HG03354 (cell line): ENCODE data around the gene UAP1L1.
A peak's percentile ranks its signal among the peaks of the same experiment; 100 is the strongest.

Experiments
- ATAC-seq: cut with Tn5 transposase; IDR thresholded peaks from one replicate; pipeline ENCODE4 v1.9.1; 2021; ENCODE audit warnings: mild to moderate bottlenecking; ENCODE audit not compliant: unreplicated experiment, poor library complexity, severe bottlenecking

UAP1L1 gene

GRCh38 chr9:137069508-137070091 is 7.7 kb upstream of the UAP1L1 start:
- ATAC-seq, result peak; percentile 16

DNA sequence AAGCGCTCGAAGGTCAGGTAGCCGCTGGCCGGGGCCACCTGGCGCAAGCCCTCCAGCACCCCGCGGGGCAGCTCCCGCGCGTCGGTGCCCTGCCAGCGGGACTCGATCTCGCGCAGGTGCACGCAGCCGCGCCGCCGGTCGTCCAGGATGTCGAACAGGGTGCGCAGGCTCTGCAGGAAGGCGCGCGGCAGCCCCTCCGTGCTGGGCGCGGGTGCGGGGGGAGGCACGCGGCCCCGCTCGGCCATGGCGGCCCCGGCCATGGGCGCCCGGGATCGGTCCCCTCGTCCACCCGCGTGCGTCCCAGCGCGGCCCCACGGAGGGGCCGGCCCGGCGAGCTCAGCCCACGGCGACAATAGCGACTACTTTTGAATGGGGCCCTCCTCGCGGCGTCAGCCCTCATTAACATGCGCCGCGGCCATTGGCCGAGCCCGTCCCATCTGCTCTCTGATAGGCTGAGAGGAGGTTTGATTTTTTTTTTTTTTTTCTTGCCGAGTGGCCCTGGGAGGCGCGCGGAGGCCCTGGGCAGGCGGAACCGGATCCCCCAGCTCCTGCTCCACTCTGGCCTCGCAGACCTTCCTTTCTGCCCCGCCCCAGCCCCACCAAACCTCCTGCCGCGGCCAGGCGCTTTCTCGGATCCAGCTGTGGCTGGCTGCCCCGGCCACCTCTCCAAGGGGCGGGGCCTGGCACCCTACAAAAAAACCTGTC is 7.0 kb upstream of the UAP1L1 start, which contains the start of gene SAPCD2:
Gene SAPCD2 (minus strand): TSS at position 357 of the 705 bp plus-strand sequence. CDS start 97 bp downstream, at position 260.
- peak; percentile 75 for ATAC-seq

DNA sequence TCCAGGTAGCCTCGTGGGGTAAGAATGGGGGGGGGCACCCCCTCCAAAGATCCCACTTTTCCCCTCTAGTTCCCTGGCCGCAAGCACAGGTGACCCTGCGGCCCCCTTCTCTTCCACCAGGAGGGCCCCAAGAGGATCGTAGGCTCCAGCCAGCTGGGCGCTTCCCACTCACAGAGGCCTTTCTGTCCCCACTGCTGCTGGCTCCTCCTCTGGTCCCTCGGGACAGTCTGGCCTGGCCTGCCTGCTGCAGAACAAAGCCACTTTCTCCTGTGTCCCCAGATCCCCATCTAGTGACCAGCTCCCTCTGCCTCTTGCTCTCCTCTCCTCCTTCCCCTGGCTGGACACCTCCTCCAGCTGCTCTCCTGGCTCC is 6.4 kb upstream of the UAP1L1 start:
- peak; percentile 10 for ATAC-seq

DNA sequence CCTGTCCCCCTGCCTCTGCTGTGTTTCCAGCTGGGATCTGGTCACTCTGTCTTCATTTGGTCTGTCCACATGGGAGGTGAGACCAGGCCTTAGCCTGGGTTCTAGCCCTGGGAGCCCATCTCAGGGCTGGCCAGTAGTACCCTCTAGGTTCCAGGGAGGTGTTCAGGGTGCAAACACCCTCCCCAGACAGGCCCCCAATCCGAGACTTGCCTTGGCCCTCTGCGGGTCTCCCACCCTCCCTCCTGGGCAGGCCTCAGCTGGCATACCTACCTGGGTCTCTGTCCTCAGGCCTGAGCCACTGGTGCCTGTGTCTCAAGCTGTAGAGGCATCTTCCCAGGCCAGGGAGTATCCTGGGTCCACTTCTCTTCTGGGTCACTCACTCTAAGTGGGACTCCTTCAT is 6.0 kb upstream of the UAP1L1 start:
- ATAC-seq, result no peak

GRCh38 chr9:137073992-137074399 is 3.3 kb upstream of the UAP1L1 start:
- no peak for ATAC-seq

DNA sequence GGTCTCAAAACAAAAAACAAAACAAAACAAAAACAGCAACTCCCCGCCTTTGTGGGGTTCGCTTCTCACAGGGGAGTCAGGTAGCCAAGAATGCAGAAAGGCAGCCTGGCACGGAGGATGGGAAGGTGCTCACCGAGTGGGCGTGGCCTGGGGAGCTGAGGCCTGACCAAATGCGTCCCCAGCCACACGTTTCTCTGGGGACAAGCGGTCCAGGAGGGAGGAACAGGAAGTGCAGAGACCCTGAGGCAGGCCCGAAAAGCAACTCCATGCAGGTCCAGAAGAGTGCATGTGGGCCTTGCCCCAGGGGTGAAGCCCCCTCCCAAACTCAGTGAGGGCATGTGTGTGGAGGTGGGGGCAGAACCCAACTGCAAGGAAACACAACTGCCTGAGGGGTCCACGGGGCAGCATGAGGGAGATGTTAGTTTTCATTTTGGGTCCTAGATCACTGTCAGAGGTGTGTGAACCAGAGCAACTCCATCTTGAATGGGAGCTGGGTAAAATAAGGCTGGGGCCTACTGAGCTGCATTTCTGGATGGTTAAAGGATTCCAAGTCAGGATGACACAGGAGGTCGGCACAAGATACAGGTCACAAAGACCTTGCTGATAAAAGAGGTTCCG is 2.6 kb upstream of the UAP1L1 start:
- no peak for ATAC-seq

DNA sequence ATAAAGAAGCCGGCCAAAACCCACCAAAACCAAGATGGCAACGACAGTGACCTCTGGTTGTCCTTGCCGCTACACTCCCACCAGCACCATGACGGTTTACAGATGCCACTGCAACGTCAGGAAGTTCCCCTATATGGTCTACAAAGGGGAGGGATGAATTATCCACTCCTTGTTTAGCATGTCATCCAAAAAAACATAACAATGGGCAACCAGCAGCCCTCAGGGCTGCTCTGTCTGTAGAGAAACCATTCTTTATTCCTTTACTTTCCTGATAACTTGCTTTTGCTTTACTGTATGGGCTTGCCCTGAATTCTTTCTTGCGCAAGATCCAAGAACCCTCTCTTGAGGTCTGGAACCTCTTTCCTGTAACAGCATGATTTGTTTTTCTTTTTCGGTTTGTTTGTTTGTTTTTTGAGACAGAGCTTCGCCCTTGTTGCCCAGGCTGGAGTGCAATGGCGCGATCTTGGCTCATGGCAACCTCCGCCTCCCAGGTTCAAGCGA is 2.0 kb upstream of the UAP1L1 start:
- ATAC-seq, result no peak

DNA sequence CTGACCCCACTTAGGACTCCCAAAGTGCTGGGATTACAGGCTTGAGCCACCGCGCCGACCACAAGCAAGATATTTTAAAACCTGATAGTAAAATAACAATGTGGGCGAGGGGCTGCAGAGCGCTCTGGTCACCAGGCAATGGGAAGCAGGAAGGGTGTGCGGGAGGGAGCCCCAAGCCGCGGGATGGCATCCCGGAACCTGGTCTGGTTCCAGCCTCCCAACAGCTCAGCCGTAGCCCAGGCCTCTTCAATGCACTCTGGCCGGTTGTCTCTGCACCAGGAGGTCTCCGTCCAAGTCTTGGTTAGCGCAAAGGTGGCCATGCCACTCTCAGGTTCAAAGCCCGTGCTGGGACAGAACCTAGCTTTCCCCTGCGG is 694 bp upstream of the UAP1L1 start:
- no peak for ATAC-seq

DNA sequence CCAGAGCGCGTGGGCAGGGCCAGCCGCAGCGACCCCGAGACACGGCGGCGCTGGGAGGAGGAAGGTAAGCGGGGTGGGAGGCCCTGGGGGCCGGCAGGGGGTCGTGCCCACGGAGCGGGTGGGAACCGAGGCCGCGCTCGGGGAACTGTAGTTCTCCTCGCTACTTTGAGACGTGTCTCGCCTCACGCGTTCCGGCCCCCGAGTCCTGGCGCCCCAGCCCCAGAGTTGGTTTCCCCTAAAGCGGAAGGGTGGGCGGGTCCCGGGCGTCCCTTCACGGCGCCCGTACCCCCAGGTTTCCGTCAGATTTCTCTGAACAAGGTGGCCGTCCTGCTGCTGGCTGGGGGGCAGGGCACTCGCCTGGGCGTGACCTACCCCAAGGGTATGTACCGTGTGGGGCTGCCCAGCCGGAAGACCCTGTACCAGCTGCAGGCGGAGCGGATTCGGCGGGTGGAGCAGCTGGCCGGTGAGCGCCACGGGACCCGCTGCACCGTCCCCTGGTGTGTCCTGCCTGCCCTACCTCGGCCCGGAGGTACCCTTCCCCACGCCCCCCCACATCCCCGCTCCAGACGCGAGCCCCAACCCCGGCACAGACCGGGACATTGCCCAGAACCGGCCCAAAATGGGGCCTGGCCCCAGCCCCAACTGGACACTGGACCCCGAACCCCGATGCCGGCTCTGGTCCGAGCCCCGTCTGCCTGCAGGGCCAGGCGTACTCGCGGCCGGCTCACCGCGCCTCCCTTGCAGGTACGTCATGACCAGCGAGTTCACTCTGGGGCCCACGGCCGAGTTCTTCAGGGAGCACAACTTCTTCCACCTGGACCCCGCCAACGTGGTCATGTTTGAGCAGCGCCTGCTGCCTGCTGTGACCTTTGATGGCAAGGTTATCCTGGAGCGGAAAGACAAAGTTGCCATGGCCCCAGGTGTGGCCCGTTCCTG is 709 bp downstream of the UAP1L1 start:
- peak; percentile 37 for ATAC-seq

GRCh38 chr9:137078701-137079400 is 1.5 kb downstream of the UAP1L1 start:
- ATAC-seq, result no peak

- no peak for ATAC-seq
Observed at GRCh38 chr9:137079401-137079787, 2.1 kb downstream of the UAP1L1 start.

- no peak for ATAC-seq
Observed at GRCh38 chr9:137080260-137081122, 3.2 kb downstream of the UAP1L1 start.

DNA sequence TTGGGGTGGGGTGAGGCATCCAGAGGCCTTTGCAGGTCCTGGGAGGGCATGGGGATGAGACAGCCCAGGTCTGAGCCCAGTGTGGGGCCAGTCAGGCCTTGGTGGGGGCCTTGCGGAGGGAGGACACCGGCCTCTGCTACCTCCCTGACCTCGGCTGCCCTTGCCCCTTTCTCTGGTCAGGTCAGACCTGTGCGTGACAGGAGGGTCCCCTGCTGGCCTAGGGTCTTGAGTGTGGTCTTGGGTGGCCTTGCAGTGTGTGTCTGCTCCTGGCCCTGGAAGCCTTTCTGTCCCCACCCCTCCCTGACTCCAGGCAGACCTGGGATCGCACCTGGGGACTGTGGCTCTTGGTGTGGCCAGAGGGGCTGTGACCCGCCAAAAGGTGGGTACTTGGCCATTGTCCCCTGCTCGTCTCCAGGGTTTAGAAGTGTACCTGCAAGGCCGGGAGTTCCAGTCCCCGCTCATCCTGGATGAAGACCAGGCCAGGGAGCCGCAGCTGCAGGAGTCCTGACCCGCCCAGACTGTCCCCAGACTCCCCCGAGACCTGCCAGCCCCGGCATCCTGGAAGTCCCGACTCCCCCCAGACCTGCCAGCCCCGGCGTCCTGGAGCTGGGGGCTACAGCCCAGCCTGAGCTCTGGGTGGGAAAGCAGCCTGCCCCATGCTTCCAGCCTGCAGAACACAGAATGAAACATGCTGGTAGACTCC is 5.1 kb downstream of the UAP1L1 start:
- no peak for ATAC-seq

DNA sequence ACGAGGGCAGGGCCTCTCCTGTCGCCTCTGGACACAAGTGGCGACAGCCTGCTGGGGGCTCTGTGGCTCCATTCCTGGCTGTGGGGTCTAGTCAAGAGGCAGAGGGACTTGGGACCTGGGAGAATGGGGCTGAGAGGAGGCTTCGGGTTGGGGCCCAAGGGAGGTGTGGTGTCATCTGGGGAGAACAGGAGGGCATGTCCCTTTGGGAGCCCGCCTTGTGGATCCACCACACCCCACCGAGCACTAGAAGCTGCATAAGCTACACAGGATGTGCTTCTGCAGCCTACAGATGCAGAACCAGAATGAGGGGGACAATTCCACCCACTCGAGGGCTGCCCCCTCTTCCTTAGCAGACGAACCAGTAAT is 5.6 kb downstream of the UAP1L1 start:
- no peak for ATAC-seq

DNA sequence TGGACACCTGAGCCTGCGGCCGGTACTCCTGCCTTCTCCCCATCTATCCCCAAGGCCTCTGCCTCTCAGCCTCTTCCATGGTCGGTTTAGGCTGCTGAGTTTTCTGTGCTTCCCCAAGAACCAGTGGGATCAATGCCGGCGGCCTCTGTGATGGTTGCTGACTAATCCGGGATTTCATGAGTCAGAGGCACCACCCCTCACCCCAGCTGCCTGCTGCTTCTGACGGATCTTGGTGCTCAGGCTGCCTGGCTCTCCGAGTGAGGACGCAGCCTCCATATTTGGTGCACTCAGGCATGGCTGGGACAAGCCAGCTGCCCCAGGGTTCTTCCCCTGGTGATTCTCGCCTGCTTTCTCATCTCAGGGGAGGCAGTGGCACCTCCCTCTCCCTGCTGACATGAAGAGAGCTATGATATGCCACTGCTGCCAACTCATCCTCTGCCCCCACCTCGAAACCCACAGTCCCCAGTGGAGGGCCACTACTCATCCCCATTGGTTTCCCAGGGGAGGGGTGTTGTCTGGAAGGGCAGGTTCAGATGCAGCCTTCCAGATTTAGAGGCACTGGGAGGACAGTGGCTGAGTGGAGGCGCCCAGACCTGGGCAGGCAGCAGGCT is 6.2 kb downstream of the UAP1L1 start:
- no peak for ATAC-seq

DNA sequence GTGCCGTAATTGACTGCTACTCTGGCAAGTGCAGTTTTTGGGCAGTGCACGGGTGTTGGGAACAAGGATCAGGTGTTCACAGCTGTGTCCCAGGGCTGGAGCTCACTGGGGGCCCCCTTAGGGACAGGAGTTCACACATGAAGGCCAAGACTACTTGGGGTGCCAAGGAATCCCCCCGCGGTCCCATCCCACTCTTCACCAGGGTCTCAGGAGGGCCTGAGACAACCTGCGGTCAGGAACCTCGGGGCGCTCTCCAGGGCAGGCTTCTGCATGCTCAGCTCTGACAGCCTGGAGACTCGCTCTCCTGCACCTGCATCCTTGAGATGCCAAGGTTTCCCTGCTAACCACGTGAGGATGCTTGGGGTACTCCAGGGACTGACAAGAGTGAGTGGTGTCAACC is 7.2 kb downstream of the UAP1L1 start:
- ATAC-seq, result no peak

- ATAC-seq, result peak; percentile 12
Observed at GRCh38 chr9:137085920-137086530, 8.7 kb downstream of the UAP1L1 start.
